NK-92 (cell line): Measurements from ENCODE around the gene GNAT2.

Source experiments
- DNase-seq: peaks from one replicate; lab custom pipeline; 2025; ENCODE audit not compliant: unreplicated experiment; lab: John Stamatoyannopoulos, UW

GNAT2 gene

DNA sequence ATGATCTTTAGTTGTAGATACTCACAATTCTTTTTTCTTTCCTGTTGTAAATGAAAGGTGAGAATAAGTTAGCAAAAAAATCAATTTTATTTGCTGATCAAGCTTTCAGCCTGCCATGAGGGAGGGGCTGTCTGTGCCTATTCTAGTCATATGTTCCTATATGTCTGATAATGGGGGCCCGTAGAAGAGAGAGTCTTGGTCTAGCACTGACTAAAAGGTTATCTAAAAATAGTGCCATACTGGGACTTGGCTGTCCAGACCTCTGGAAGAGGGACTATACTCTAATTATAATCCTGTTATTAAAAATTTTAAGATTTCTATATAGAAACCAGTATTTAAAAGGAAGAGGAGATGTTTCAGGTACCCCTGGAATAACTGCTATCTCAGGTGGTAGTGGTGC is 52.4 kb downstream of the GNAT2 start:
- DNase-seq = no peak

DNA sequence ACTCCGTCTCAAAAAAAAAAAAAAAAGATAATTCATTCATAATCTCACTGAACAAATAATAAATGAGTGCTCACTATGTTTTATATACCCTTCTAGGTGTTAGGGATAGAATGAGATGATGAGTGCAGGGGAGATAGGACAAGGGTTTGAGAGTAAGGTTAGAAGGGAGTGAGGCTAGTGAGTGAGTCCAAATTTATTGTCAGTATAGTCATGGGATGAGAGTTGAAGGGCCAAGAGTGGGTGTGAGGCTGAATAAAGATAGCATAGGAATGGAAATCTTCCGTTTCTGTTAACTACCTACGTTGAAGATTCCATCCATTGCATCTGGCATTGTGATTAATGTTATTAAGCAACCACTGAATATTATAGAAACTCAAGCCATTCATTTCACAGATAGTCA is 54.2 kb downstream of the GNAT2 start:
- no peak for DNase-seq

DNA sequence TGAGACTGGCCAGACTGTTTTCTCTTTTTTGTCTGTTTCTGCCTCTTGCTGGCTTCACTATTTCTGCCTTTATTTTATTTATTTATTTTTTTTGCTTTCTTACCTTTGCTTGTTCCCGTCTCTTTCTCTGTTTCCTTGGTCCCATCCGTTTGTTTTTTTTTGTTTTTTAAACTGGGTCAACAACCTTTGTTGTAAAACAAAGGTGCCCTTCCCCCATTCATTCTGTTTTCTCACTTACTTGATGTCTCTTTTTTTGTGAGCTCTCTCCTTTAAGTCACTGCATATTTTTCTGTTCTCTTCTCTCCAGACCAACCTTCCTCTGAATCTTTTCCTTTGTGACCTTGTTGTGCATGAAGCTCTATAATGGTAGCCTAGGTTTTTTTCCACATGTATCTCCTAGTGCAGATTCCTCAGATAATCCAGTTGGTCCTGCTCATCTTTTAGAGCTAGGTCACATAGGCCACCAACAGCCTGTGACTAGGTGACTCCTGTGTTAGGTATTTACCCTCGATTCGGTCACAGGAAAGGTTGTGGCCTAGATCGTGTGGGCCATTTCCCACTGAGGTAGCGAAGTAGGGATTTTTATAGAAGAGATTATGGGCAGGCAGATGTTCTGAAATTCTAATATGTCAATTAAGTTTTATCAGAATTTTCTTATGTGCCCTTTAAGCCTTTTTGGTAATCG is 55.1 kb downstream of the GNAT2 start:
- no peak for DNase-seq

DNA sequence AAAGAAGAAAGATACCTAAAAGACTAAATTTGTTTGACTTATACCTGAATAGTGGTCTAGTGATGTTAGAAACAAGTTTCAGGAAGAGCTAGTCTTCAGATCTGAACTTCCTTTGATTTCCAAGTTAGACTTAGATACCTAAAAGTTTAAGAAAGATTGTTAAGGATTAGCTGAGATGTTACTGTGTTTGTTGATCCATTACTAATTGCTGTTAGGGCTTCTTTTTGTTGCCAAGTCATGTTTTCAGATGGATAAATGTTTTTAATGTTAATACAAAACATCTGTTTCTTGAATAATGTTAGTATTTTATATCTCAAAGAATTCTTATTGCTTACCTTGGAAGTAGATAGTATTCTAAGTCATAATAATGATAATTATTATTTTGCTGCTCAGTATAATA is 59.4 kb downstream of the GNAT2 start:
- no peak for DNase-seq

DNA sequence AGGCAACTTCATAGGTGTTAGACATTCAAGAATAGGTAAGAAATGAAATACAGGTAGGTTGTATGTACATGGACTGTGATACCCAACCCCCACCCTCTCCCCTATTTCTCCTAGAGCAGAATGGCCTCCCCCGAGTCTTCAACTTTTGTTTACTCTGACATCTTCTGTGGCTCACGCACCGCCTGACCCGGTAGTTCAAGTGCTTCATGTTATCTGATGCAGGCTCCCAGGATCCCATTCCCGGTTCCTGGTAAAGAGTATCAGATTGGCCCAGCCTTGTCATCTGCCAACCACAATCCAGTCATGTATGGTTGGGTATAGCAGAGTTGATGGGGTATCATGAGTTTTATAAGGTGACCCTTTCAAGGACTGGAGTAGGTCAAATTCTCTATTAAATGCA is 61.9 kb downstream of the GNAT2 start:
- DNase-seq = no peak

DNA sequence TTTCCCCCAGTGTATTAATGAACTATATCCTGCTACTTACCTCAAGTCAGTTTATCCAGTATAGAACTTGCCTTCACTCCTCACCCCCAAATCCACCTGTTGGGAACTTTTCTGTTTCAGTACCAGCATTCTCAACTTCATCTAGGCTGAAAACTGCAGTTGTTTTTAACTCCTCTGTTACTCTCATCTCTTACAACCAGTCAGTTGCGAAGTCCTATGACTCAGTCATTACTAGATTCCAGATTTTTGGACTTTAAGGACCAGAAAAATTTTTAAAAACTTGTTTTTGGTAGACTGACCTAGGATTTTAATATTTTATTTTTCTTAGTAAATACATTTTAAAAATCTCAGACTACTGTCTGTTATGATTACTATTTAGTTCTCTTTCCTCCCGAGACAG is 62.9 kb downstream of the GNAT2 start:
- DNase-seq = no peak
